Measurements from ENCODE around the gene GDPGP1. TPM values are rescaled to one million over a fixed set of nuclear protein-coding genes. Genes with fewer than 3 reads are reported as not detected.
"Not testable (repeated sequence)": the region's sequence is repeated elsewhere in the genome, so short reads cannot be mapped to it uniquely, and the experiment has no call there.

GDPGP1 gene
- total RNA-seq, 1 experiment from 2014 or later: 7.8 TPM

- H2AFZ ChIP-seq (ENCODE audit: low read length); H3K9me3 ChIP-seq (ENCODE audit: low read length); H3K4me2 ChIP-seq (ENCODE audit: low read depth, low read length, poor library complexity, severe bottlenecking); H3K27ac ChIP-seq (ENCODE audit: low read length); H3K4me1 ChIP-seq (ENCODE audit: low read length); H3K4me3 ChIP-seq (ENCODE audit: low read length); DNase-seq; H4K20me1 ChIP-seq (ENCODE audit: insufficient read depth, low read depth, low read length); H3K79me2 ChIP-seq (ENCODE audit: low read length); H3K27me3 ChIP-seq (ENCODE audit: low read length); H3K36me3 ChIP-seq (ENCODE audit: insufficient read depth, low read length); H3K9me2 ChIP-seq (replicated peaks; ENCODE audit: insufficient read depth, low read length); H3K9ac ChIP-seq (ENCODE audit: low read length): not testable (repeated sequence)
Observed at GRCh38 chr15:90281637-90282036, 47.6 kb downstream of the GDPGP1 start.

- Histone ChIP-seq H3K4me2 (ENCODE audit: low read depth, low read length, poor library complexity, severe bottlenecking) (no peak overlapping the region), H2AFZ (ENCODE audit: low read length) (no peak overlapping the region), H3K4me3 (ENCODE audit: low read length) (no peak overlapping the region), H3K9me2 (replicated peaks; ENCODE audit: insufficient read depth, low read length) (no peaks in the 10 kb centered on the region), H3K9me3 (ENCODE audit: low read length) (no peaks in the 10 kb centered on the region), H4K20me1 (ENCODE audit: insufficient read depth, low read depth, low read length) (no peaks in the 10 kb centered on the region), H3K27me3 (ENCODE audit: low read length) (no peaks in the 10 kb centered on the region), H3K36me3 (ENCODE audit: insufficient read depth, low read length) (no peaks in the 10 kb centered on the region), H3K27ac (ENCODE audit: low read length) (no peak overlapping the region), H3K4me1 (ENCODE audit: low read length) (peaks cover 3% of the 10 kb centered on the region), H3K9ac (ENCODE audit: low read length) (no peak overlapping the region), H3K79me2 (ENCODE audit: low read length) (no peaks in the 10 kb centered on the region)
- DNase-seq: peak; percentile 72
Observed at GRCh38 chr15:90286678-90287077, 52.7 kb downstream of the GDPGP1 start.

GRCh38 chr15:90287101-90287500 is 53.1 kb downstream of the GDPGP1 start:
- Histone ChIP-seq H2AFZ (ENCODE audit: low read length) (no peak overlapping the region), H3K4me2 (ENCODE audit: low read depth, low read length, poor library complexity, severe bottlenecking) (no peak overlapping the region), H3K4me3 (ENCODE audit: low read length) (no peak overlapping the region), H3K4me1 (ENCODE audit: low read length) (peaks cover 5% of the 10 kb centered on the region), H3K9me3 (ENCODE audit: low read length) (no peaks in the 10 kb centered on the region), H3K9me2 (replicated peaks; ENCODE audit: insufficient read depth, low read length) (no peaks in the 10 kb centered on the region), H3K79me2 (ENCODE audit: low read length) (no peaks in the 10 kb centered on the region), H4K20me1 (ENCODE audit: insufficient read depth, low read depth, low read length) (no peaks in the 10 kb centered on the region), H3K36me3 (ENCODE audit: insufficient read depth, low read length) (no peaks in the 10 kb centered on the region), H3K27ac (ENCODE audit: low read length) (no peak overlapping the region), H3K27me3 (ENCODE audit: low read length) (no peaks in the 10 kb centered on the region), H3K9ac (ENCODE audit: low read length) (no peak overlapping the region)
- no peak for DNase-seq

GRCh38 chr15:90287946-90288345 is 53.9 kb downstream of the GDPGP1 start:
- H3K36me3 ChIP-seq (ENCODE audit: insufficient read depth, low read length): no peaks in the 10 kb centered on the region
- no peak overlapping the region for H3K27ac ChIP-seq (ENCODE audit: low read length)
- DNase-seq: no peak
- H3K4me1 ChIP-seq (ENCODE audit: low read length): peaks cover 5% of the 10 kb centered on the region
- H3K9me3 ChIP-seq (ENCODE audit: low read length): no peaks in the 10 kb centered on the region
- no peaks in the 10 kb centered on the region for H3K79me2 ChIP-seq (ENCODE audit: low read length)
- H3K4me3 ChIP-seq (ENCODE audit: low read length): no peak overlapping the region
- no peaks in the 10 kb centered on the region for H3K9me2 ChIP-seq (replicated peaks; ENCODE audit: insufficient read depth, low read length)
- H3K27me3 ChIP-seq (ENCODE audit: low read length): no peaks in the 10 kb centered on the region
- no peak overlapping the region for H2AFZ ChIP-seq (ENCODE audit: low read length)
- H4K20me1 ChIP-seq (ENCODE audit: insufficient read depth, low read depth, low read length): no peaks in the 10 kb centered on the region
- no peak overlapping the region for H3K9ac ChIP-seq (ENCODE audit: low read length)
- no peak overlapping the region for H3K4me2 ChIP-seq (ENCODE audit: low read depth, low read length, poor library complexity, severe bottlenecking)

- no peak overlapping the region for H2AFZ ChIP-seq (ENCODE audit: low read length)
- H4K20me1 ChIP-seq (ENCODE audit: insufficient read depth, low read depth, low read length): no peaks in the 10 kb centered on the region
- peaks cover 5% of the 10 kb centered on the region for H3K4me1 ChIP-seq (ENCODE audit: low read length)
- no peaks in the 10 kb centered on the region for H3K36me3 ChIP-seq (ENCODE audit: insufficient read depth, low read length)
- no peaks in the 10 kb centered on the region for H3K79me2 ChIP-seq (ENCODE audit: low read length)
- H3K9me3 ChIP-seq (ENCODE audit: low read length): no peaks in the 10 kb centered on the region
- H3K27ac ChIP-seq (ENCODE audit: low read length): no peak overlapping the region
- H3K4me3 ChIP-seq (ENCODE audit: low read length): no peak overlapping the region
- no peaks in the 10 kb centered on the region for H3K27me3 ChIP-seq (ENCODE audit: low read length)
- H3K9me2 ChIP-seq (replicated peaks; ENCODE audit: insufficient read depth, low read length): no peaks in the 10 kb centered on the region
- H3K9ac ChIP-seq (ENCODE audit: low read length): no peak overlapping the region
- peak; percentile 90 for DNase-seq
- H3K4me2 ChIP-seq (ENCODE audit: low read depth, low read length, poor library complexity, severe bottlenecking): peak overlapping the region; percentile 59
Observed at GRCh38 chr15:90291679-90292356, 57.8 kb downstream of the GDPGP1 start.

- peak; percentile 88 for DNase-seq
- H3K9me3 ChIP-seq (ENCODE audit: low read length); H3K4me2 ChIP-seq (ENCODE audit: low read depth, low read length, poor library complexity, severe bottlenecking); H4K20me1 ChIP-seq (ENCODE audit: insufficient read depth, low read depth, low read length); H3K4me1 ChIP-seq (ENCODE audit: low read length); H3K36me3 ChIP-seq (ENCODE audit: insufficient read depth, low read length); H3K27me3 ChIP-seq (ENCODE audit: low read length); H3K27ac ChIP-seq (ENCODE audit: low read length); H3K9ac ChIP-seq (ENCODE audit: low read length); H3K9me2 ChIP-seq (replicated peaks; ENCODE audit: insufficient read depth, low read length); H2AFZ ChIP-seq (ENCODE audit: low read length); H3K4me3 ChIP-seq (ENCODE audit: low read length); H3K79me2 ChIP-seq (ENCODE audit: low read length): not testable (repeated sequence)
Observed at GRCh38 chr15:90293040-90293810, 59.2 kb downstream of the GDPGP1 start.

GRCh38 chr15:90294159-90294558 is 60.1 kb downstream of the GDPGP1 start:
- Histone ChIP-seq H3K9me2 (replicated peaks; ENCODE audit: insufficient read depth, low read length) (no peaks in the 10 kb centered on the region), H3K4me3 (ENCODE audit: low read length) (no peak overlapping the region), H3K4me2 (ENCODE audit: low read depth, low read length, poor library complexity, severe bottlenecking) (no peak overlapping the region), H4K20me1 (ENCODE audit: insufficient read depth, low read depth, low read length) (no peaks in the 10 kb centered on the region), H2AFZ (ENCODE audit: low read length) (no peak overlapping the region), H3K4me1 (ENCODE audit: low read length) (peaks cover 5% of the 10 kb centered on the region), H3K27ac (ENCODE audit: low read length) (no peak overlapping the region), H3K9ac (ENCODE audit: low read length) (no peak overlapping the region), H3K27me3 (ENCODE audit: low read length) (no peaks in the 10 kb centered on the region), H3K9me3 (ENCODE audit: low read length) (no peaks in the 10 kb centered on the region), H3K36me3 (ENCODE audit: insufficient read depth, low read length) (no peaks in the 10 kb centered on the region), H3K79me2 (ENCODE audit: low read length) (no peaks in the 10 kb centered on the region)
- DNase-seq: no peak

GRCh38 chr15:90294601-90295269 is 60.7 kb downstream of the GDPGP1 start:
- H3K9ac ChIP-seq (ENCODE audit: low read length): no peak overlapping the region
- H2AFZ ChIP-seq (ENCODE audit: low read length): no peak overlapping the region
- H3K36me3 ChIP-seq (ENCODE audit: insufficient read depth, low read length): no peaks in the 10 kb centered on the region
- H3K4me1 ChIP-seq (ENCODE audit: low read length): peaks cover 5% of the 10 kb centered on the region
- no peak overlapping the region for H3K4me2 ChIP-seq (ENCODE audit: low read depth, low read length, poor library complexity, severe bottlenecking)
- no peak for DNase-seq
- no peaks in the 10 kb centered on the region for H3K9me2 ChIP-seq (replicated peaks; ENCODE audit: insufficient read depth, low read length)
- no peaks in the 10 kb centered on the region for H3K9me3 ChIP-seq (ENCODE audit: low read length)
- H4K20me1 ChIP-seq (ENCODE audit: insufficient read depth, low read depth, low read length): no peaks in the 10 kb centered on the region
- H3K27ac ChIP-seq (ENCODE audit: low read length): no peak overlapping the region
- H3K4me3 ChIP-seq (ENCODE audit: low read length): no peak overlapping the region
- H3K79me2 ChIP-seq (ENCODE audit: low read length): no peaks in the 10 kb centered on the region
- no peaks in the 10 kb centered on the region for H3K27me3 ChIP-seq (ENCODE audit: low read length)

Data from Karpas-422 (cell line).